OCI-M1 (cell line): ENCODE results near the gene CFAP70.

Source experiments
- DNase-seq: peaks from one replicate; lab custom pipeline; 2025; lab: John Stamatoyannopoulos, UW

CFAP70 gene

DNA sequence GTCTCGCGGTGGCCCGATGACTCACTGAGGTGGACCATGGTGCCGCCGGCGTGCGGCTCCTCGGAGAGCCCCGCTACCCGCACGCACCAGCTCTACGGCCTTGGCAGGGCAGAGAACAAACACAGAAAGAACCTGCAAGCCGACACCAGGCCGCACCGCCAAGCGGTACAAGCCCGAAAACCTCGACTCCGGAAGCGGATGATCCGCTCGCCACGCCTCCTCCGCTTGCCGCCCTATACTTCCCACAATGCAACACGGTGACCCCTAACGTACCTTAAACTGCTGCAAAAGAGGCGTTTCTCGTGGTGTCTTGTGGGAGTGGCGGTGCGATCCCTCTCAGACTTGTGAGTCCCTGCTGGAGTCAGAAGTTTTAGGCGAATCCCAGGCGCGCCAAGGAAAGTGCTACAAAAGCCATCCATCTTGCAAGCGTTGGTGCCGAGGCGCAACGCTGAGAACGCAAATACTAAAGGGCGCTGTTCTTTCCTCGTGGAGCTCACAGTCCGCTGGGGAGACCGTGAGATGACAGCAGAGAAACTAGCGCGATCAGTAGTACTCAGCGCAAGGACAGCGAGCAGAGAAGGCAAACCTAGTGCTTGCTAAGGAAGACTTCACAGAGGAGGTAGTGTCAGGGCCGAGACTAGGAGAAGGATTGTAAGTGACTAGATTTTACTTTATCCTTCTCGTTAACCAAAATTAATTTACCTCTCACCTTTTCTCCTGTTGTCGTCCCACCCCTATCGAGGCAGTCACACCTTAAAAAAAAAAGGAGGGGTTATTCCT, 106.0 kb downstream of the CFAP70 start, which contains the start of gene MRPS16:
Gene MRPS16 (minus strand): TSS at position 200 of the 780 bp plus-strand sequence. CDS start 162 bp downstream, at position 38.
- DNase-seq, result peak; percentile 98

DNA sequence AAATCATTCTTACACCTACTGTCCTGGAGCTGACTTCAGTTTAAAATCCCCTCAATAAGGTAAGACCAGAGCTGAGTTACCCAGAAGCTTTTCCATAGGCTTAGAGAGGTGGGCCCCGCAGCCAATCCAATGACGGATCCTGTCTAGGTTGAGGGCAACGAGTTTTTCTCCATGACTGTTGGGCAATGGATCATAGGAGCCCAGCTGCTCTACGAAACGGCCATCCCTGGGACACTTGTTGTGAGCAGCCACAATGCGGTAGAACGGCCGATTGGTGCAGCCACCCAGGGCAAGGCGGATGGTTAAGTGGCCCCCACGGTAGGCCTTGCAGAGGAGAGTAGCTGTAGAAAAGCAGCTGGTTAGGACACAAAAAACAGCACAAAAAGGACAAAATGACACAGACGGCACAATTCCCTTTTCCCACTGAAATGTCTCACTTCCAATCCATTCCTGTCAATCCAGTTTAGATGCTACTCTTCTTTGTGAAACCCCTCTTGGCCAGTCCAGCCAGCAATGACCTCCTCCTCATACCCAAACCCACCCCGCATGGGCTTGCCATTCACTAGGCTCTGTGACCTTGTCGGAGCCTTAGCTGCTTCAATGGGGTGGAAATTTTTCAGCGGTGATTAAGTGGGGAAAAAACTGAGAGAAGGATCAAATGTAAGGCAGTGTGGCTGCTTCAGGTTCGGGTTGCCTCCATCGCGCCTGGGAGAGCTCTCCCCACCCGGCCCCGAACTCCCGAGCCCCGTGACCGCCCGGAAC, 106.8 kb downstream of the CFAP70 start:
- peak; percentile 48 for DNase-seq

DNA sequence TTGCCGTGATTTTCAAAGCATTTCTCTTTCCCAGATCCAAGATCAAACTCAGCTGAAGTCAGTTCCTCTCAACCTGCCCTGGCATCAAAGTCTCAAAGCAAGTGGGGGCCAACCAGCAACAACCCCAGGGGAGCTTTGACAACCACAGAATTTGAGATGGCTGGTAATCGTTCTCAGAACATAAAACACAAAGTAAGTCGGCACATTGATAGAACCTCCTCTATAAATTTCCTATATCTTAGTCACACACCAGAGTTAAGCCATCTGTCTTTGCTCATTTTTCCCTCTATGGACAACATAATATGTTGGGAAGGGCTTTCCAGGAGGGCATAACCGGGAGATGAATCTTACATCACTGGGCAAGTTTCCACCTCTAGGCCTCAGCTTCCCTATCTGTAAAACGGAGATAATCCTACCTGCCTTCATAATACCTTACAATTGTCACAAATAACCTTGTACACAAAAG, 110.4 kb downstream of the CFAP70 start:
- no peak for DNase-seq

DNA sequence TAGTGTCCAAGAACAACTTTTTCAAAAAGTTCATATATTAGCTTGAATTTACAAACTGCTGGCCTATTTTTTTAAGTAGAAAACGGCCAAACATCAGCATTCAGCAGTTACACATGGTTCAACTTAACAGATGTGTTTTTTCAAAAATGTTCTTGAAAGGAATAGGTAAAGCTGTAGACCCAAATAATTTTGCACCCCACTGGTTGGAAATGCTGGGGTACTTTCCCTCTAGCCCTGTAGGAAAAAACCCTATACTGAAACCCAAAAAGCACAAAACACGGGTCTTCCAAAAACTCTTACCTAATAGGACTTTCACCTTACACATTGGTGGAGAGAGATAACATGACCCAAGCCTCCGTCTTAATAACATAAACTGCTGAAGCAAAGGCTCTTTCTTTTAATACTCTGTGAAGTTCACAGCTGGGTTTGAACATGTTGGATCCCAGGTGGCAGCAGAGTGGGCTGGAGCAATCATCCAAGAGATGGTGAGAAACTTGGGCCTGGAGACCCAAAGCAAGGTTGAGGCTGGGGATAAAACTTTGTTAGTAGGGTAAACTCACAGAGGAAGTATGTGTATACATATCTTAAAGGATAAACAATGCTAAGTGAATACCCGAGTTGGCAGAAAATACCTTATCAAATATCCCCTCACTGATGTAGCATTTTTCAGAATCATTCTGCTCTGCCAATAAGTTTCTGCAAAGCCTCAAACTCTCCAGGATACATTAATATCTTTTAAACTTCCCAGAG, 111.0 kb downstream of the CFAP70 start:
- DNase-seq, result peak; percentile 71

DNA sequence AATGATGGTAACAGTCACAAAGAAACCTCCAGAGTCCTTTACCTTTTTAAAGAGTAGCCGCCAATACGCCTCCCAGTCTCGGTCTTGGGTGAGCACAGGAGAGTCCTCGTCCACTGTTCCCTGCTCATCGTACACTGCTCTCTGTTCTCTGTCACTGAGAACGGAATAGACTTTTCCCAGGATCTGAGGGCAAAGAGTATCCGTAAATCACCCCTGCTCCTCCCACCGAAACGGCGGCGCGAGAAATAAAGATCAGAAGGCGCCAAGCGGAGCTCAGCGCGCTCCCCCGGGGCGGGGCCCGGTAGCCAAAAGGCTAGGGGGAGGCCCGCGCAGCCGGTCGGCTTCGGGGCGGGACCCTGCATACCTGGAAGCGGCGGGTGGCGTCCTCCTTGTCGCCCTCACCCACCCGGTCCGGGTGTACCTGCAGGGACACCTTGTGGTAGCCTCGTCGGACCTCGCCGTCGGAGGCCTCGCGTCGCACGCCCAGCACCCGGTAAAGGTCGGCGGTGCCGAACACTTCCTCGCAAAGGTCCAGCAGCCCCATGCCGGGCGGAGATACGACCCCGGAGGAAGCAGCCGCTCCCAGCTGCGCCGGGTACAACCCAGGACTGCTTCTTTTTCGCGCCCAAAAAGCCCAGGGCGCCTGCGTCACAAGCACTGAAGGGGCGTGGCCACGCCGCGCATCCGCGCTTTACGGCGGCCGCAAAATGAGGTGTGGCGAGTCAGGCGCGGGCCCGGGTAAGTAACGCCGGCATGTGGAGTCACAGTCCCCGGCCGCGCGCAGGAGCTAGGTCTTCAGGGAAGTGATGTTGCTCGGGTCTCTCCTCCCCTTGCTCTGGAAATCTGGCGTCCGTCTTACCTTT, 111.8 kb downstream of the CFAP70 start, which contains the start of gene DNAJC9:
Gene DNAJC9 (minus strand): TSS at position 610 of the 863 bp plus-strand sequence. CDS start 66 bp downstream, at position 544.
- DNase-seq, result peak; percentile 98

DNA sequence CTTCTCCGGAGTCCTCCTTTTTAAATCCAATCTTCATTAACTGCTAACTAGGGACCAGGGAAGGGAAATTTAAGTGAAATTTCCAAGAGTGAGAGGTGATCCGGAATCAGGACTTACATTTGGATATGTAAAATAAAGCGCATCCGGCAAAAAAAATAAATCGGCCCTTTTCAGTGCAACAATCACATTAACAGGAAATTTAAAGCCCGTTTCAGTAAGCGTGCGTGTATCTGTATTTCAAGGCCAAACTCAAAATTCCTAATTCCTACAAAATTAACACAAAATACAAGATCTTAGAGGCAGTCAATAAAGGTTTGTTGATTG, 112.4 kb downstream of the CFAP70 start:
- no peak for DNase-seq

DNA sequence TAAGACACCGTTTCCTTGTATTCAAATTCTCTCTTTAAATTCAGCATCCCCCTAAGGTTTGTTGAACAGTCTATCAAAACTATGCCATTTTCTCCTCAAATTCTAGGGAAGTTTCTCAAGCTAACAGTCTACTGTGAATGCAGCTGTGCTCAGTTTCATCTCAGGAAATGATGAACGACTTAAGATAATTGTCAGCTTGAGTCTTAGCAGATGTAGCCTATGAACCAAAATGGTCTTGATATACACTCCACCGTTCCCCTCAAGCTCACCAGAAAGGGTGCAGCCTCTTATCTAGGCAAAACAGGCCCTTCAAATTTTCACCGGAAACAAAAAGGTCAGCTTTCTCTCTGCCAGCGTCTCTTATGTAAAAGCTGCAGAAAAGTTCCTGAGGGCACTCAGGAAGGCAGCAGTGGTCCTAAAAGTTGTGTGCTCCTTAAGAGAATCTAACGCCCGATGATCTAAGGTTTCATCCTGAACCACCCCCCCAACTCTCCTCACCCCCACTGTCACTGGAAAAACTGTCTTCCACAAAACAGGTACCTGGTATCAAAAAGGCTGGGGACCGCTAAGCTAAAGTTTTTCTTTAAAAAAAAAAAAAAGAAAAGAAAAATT, 113.7 kb downstream of the CFAP70 start:
- peak; percentile 94 for DNase-seq

DNA sequence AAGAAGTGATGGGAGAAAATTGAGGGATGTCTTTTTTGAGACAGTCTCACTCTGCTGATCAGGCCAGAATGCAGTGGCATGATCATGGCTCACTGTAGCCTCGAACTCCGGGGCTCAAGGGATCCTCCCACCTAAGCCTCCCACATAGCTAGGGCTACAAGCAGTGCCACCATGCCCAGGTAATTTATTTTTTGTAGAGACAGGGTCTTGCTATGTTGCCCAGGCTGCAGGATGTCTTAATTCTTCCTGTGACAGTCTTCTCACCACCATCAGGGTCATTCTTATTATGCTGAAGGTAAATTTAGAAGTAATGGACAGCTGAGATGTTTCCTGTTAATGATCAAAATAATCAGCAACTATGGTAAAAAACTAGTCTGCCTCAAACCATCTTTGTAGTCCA, 118.8 kb downstream of the CFAP70 start:
- DNase-seq, result no peak

DNA sequence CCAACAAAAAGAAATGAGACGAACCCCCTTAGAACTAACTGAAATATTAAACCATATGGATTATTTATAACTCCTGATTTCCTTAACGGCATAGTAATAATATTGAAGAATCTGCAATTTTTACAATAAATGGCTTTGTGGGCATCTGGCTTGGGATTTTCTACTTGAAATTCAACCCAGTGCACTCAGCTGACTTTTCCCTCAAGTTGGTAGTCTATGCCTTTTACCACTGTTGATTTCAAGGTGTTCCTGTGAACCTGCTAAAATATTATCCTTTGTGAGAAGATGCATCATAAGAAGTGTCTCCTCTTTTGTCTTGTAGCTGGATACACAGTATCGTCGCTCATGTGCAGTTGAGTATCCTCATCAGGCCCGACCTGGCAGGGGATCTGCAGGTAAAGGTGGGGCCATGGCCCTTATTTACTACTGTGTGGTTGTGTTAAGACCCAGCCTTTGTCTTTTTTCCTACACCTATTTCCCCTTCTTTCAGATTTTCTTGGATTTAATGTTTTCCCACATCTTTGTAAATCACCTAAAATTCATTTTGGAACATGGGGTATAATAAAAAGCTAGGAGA, 119.6 kb downstream of the CFAP70 start:
- no peak for DNase-seq

DNA sequence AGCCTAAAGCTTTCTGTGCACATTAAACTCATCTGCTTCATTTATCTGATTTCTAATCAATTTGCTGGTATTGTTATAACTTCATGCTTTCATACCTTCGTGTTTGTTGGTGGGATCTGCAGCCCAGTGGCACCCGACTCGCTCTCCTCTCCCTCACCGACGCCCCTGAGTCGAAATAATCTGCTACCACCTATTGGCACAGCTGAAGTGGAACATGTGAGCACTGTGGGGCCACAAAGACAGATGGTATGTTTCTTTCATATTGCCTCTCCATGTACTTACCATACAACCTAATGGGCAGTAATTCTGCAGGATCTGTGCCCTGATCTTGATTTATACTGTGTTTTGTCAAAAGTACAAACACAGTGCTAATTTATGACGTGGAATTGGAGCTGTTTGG, 124.0 kb downstream of the CFAP70 start:
- DNase-seq, result no peak

DNA sequence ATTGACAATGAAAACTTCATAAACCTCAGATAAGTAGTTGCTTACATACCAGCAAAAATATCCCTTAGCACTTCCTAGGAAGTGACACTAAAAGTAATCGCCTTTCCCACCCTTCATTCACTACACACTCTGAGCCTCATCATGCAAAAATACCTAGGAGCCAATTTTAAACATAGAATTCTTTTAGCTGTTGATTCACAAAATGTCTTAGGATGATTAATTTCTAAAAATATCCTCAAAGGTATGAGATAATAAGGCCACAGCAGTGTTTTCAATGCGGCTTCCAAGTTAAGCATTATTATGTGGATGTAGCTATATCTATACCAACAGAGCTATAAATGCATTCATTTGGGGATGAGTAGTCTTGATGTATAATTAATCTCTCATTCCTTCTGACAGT, 124.8 kb downstream of the CFAP70 start:
- no peak for DNase-seq

DNA sequence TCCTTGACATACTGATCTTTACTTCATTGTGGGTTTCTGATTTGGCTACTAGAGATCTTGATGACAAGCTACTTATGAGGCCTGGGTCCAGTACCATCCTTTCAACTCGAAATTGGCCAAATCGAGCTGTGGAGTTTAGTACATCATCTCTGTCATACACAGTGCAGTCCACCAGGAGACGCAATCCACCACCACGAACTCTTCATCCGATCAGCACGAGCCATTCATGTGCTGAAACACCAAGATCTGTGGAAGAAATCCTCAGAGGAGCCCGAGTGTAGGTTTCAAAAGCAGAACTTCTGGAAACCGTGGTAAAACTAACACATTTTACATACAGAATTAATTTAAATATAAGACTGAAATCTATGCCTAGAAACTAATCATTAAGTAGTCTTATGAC, 125.8 kb downstream of the CFAP70 start:
- DNase-seq, result no peak

DNA sequence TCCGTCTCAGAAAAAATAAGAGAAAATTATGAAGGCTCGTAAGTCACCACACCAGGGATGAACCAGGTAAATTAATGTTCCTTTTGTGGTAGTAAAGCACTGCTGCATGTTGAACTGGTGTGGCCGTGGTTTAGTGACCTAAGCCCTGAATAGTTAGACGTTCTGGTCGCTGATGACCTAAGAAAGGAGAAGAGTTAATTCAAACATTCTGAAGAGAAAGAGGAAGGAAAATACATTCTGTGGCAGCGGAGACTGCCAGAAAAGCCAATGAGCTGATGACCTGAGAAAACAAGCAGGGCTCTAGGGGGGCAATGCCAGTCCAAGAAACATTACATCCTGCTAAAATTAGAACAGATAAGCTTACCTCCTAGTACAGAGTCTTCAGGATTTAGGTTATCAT, 129.1 kb downstream of the CFAP70 start:
- DNase-seq, result no peak

DNA sequence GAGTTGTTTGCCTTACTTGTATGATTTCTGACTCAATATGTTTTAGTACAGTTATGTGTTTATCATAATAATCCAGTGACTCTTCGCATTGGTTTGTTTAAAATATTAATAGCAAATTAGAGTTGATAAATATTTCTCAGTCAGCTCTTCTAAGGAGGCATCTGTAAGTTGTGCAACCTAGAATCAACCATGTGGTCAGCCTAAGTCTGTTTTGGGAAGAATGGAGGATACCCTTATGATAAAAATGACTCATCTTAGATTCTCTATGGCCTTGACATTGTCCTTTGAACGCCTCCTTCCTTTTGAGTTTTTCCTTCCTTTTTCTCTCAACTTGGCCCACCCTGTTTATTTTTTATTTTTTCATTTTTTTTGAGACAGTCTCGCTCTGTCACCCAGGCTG, 130.4 kb downstream of the CFAP70 start:
- peak; percentile 30 for DNase-seq

DNA sequence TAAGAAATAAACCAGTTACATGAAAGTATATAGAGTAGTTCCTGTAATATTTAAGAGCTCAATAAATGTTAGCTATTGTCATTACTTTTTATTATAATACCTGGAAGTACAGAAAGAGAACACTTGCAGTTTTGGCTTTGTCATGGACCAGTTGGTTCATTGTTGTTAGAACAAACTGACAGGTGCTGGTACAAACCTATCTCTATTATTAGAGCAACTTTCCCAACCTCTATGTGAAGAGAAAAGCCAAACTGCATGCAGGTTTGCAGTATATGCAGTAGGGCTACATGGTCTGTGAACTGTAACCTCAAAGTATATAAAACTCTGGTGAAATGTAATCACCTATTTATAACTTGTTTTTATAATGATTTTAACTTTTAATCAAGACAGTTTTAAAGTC, 132.0 kb downstream of the CFAP70 start:
- DNase-seq, result no peak

DNA sequence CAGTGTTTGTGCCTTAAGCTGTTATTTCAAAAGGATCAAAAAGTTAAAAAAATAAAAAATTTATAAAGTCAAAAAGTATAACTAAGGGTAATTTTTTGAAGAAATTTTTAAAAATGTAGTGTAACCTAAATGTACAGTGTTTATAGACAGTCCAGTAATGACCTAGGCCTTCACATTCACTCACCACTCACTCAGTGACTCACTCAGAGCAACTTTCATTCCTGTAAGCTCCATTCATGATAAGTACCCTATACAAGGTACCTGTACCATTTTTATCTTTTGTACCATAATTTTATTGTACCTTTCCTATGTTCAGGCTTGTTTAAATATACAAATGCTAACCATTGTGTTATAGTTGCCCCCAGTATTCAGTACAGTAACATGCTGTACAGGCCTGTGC, 133.1 kb downstream of the CFAP70 start:
- no peak for DNase-seq

DNA sequence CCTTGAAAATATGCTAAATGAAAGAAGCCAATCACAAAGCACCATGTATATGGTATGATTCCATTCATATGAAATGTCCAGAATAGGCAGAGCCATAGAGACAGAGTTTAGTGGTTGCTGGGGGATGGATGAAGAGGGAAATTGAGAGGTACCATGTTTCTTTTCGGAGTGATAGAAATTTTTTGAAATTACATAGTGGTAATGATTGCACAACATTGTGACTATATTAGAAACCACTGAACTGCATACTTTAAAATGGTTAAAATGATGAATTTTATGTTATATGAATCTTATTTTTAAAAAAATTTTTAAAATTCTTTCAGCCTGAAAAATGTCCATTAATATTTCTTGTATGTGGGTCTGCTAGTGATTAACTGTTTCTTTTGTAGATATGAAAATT, 137.7 kb downstream of the CFAP70 start:
- no peak for DNase-seq

DNA sequence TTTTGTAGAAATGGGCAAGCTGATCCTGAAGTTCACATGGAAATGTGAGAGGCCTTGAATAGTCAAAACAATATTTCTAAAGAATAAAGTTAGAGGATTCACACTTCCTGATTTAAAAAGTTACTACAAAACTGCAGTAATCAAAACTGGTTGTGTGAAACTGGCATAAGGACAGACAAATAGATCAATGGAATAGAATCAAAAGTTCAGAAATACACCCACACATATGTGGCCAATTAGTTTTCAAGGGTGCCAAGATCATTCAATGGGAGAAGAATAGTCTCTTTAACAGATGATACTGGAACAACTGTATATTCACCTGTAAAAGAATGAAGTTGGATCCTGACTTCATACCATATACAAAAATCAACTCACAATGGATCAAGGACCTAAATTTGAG, 139.3 kb downstream of the CFAP70 start:
- no peak for DNase-seq

DNA sequence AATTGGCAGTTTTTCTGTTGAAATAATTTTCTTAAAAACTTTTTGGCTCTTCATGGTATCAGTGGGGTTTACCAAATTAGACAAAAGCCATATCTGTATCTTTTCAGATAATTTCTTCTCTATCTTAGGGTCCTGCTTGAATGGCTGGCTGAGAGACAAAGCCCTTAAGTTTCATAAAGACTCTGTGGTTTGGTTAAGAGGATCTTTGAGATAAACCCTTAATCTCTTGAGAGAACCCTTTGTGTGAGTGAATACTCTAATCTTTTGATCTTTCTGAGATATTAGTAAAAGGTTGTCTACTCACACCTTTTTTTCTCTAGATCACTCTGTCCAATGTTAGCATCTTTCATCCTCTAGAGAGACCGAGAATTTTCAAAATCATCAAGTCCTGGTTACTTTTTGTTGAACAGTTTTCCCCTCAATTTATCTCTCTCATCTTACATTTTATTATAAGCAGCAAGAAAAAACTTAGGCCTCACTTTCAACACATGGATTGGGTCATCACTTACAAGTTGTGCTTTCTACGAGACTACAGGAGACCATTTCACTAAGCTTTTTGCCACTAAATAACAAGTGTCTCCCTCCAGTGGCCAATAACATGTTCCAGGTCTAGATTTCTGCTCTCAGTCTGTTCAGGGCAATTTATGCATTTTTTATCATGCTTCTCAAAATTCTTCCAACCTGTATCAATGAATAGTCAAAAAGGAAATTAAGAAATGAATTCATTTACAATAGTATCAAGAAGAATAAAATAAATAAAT, 140.1 kb downstream of the CFAP70 start:
- DNase-seq, result peak; percentile 61

DNA sequence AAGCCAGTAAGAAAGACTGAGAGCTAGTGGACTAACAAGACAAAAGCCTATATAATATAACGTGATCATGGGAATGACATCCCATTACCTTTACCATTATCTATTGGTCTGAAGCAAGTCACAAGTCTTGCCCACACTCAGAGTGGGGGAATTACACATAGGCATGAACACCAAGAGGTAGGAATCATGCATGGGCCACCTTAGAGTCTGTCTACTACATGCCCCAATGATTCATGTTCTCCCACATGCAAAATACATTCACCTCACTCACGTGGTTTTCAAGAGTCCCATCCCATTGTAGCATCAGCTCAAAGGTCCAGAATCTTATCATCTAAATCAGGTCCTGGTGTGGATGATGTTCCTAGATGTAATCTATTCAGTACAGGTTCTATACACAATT, 141.0 kb downstream of the CFAP70 start:
- no peak for DNase-seq
